B cell (primary cell): ENCODE measurements around the gene ARMH3. TPM values are rescaled to one million over a fixed set of nuclear protein-coding genes. Genes with fewer than 3 reads are reported as not detected.

Experiments
- ATAC-seq: fragments of 200-7000 bp; cut with Tn5 transposase; one replicate; pipeline ENCODE4 v1.10.0; 2021; ENCODE audit warnings: low read depth, mild to moderate bottlenecking, moderate number of reproducible peaks, moderate library complexity
- CTCF ChIA-PET: fragments of 350-600 bp; sonication (Branson Sonifier 250); formaldehyde crosslinking; loops from one replicate; lab custom pipeline; 2021; ENCODE audit warnings: antibody characterized with exemption, inconsistent platforms; lab: Charles Lee
- POLR2A ChIA-PET: fragments of 350-600 bp; sonication (Branson Sonifier 250); formaldehyde crosslinking; loops from one replicate; lab custom pipeline; 2021; ENCODE audit warnings: antibody characterized with exemption; lab: Charles Lee
- DNase-seq: peaks from one replicate; pipeline ENCODE4 v3.0.0; 2013
- H2AFZ ChIP-seq: 2 replicates; pipeline ENCODE4 v1.6.1; 2012; ENCODE audit warnings: mild to moderate bottlenecking, low read depth, low read length; ENCODE audit not compliant: insufficient read depth, poor library complexity, severe bottlenecking
- H3K27ac ChIP-seq, 2 donors: 1 replicate in 1 of 2; 2 replicates in 1 of 2; pipeline ENCODE4 v1.5.1; 2012 to 2013; ENCODE audit warnings: low read length in 2 of 2, mild to moderate bottlenecking in 2 of 2, moderate library complexity in 1 of 2
- H3K27me3 ChIP-seq, 4 experiments: fragments of 200-600 bp in 1 of 4; sonication (generic) in 1 of 4; replicated peaks in 1 of 4; 1 replicate in 2 of 4; 2 replicates in 2 of 4; pipeline versions ENCODE4 v1.6.1 to v1.7.0; 2013 to 2016; ENCODE audit warnings: low read length in 3 of 4, mild to moderate bottlenecking in 2 of 4, mixed read lengths in 1 of 4, moderate library complexity in 1 of 4; ENCODE audit not compliant: insufficient read depth in 4 of 4, control insufficient read depth in 3 of 4; ENCODE audit errors: control extremely low read depth in 1 of 4
- H3K36me3 ChIP-seq, 2 experiments: replicated peaks in 1 of 2; 1 replicate in 1 of 2; 2 replicates in 1 of 2; pipeline versions ENCODE4 v1.6.1 to v1.7.1; 2013; ENCODE audit warnings: low read length in 1 of 2; ENCODE audit not compliant: insufficient read depth in 2 of 2, control insufficient read depth in 1 of 2; ENCODE audit errors: control extremely low read depth in 1 of 2, extremely low read depth in 1 of 2
- H3K4me1 ChIP-seq, 2 donors: fragments of 200-600 bp in 1 of 2; sonication (generic) in 1 of 2; 1 replicate in 1 of 2; 2 replicates in 1 of 2; pipeline versions ENCODE4 v1.5.1 to v1.6.1; 2013 to 2017; ENCODE audit warnings: low read length in 2 of 2; ENCODE audit not compliant: control insufficient read depth in 2 of 2, insufficient read depth in 2 of 2
- H3K4me2 ChIP-seq: replicated peaks from 2 replicates; pipeline ENCODE3; 2012; ENCODE audit warnings: mild to moderate bottlenecking, low read depth, low read length; ENCODE audit not compliant: poor library complexity, severe bottlenecking
- H3K4me3 ChIP-seq, 5 experiments: fragments of 200-600 bp in 1 of 5; sonication (generic) in 1 of 5; 1 replicate in 3 of 5; 2 replicates in 2 of 5; pipeline versions ENCODE4 v1.5.1 to v1.7.0; 2011 to 2016; ENCODE audit warnings: low read length in 4 of 5, mild to moderate bottlenecking in 4 of 5, low read depth in 2 of 5, control low read depth in 1 of 5, moderate library complexity in 1 of 5; ENCODE audit not compliant: insufficient read depth in 1 of 5; ENCODE audit errors: control extremely low read depth in 1 of 5, extremely low read depth in 1 of 5
- H3K79me2 ChIP-seq: fragments of 200-600 bp; sonication (generic); one replicate; pipeline ENCODE4 v1.6.0; 2016; ENCODE audit warnings: low read length; ENCODE audit not compliant: control insufficient read depth, insufficient read depth
- H3K9ac ChIP-seq: fragments of 200-600 bp; sonication (generic); 2 replicates; pipeline ENCODE4 v1.6.1; 2017; ENCODE audit warnings: mild to moderate bottlenecking, low read length, moderate library complexity
- H3K9me3 ChIP-seq, 3 donors: one replicate each; pipeline versions ENCODE4 v1.6.1 to v1.7.1; 2013; ENCODE audit warnings: low read length in 2 of 3; ENCODE audit not compliant: control insufficient read depth in 2 of 3, insufficient read depth in 1 of 3; ENCODE audit errors: control extremely low read depth in 1 of 3
- H4K20me1 ChIP-seq: 2 replicates; pipeline ENCODE4 v1.6.0; 2012; ENCODE audit warnings: mild to moderate bottlenecking, low read length; ENCODE audit not compliant: insufficient read depth, control insufficient read depth, poor library complexity, severe bottlenecking
- H3K27ac Mint-ChIP-seq: one replicate; pipeline ENCODE4 v1.8.0; 2021; ENCODE audit warnings: mixed read lengths
- H3K27me3 Mint-ChIP-seq: one replicate; pipeline ENCODE4 v1.8.0; 2021; ENCODE audit warnings: mixed read lengths
- H3K4me1 Mint-ChIP-seq: one replicate; pipeline ENCODE4 v1.8.0; 2021; ENCODE audit warnings: mixed read lengths
- H3K4me3 Mint-ChIP-seq: one replicate; pipeline ENCODE4 v1.8.0; 2021; ENCODE audit warnings: mixed read lengths
- H3K9me3 Mint-ChIP-seq: one replicate; pipeline ENCODE4 v1.8.0; 2022; ENCODE audit warnings: mixed read lengths; ENCODE audit not compliant: insufficient read depth
- CTCF ChIP-seq: fragments of 200-600 bp; IDR thresholded peaks from one replicate; pipeline ENCODE4 v1.8.0; 2022; ENCODE audit warnings: antibody characterized with exemption, mild to moderate bottlenecking
- EZH2 ChIP-seq: IDR thresholded peaks from 2 replicates; pipeline ENCODE4 v1.6.1; 2012; ENCODE audit warnings: borderline replicate concordance, low read depth, mild to moderate bottlenecking, moderate library complexity, low read length; ENCODE audit not compliant: insufficient read depth, poor library complexity, severe bottlenecking
- WGBS: methylation state at CpG from one replicate; pipeline ENCODE4 v1.1.5; 2013; ENCODE audit warnings: missing lambda C conversion rate; ENCODE audit not compliant: insufficient coverage; 5-methylcytosine and 5-hydroxymethylcytosine counted together
- intact Hi-C: fragments of 100-400 bp; cut with micrococcal nuclease; formaldehyde crosslinking; loops from one replicate; pipeline ENCODE4 v1.10.0; 2022
- polyA plus RNA-seq: library from polyadenylated mRNA; depleted of rRNA; stranded (reverse); fragments of >200 nt; gene quantifications from 2 replicates; pipeline ENCODE4 v1.2.3, GENCODE V29; 2012
- total RNA-seq, 2 donors: library from RNA; stranded (reverse); fragments of 120-200 nt in 1 of 2; gene quantifications; 1 replicate in 1 of 2; 2 replicates in 1 of 2; pipeline versions ENCODE4 v1.2.3 to v1.2.4, GENCODE V29; 2013 to 2022

The ARMH3 gene
- total and polyA plus RNA-seq, 2 donors (not counting 1 experiment from before 2014, with no cell fraction given) = 33.4 to 40.7 TPM

GRCh38 chr10:101858723-101859500 is 197.1 kb downstream of the ARMH3 start:
- 88% methylated on average over 1 of the region's 3 CpGs for WGBS
- Mint-ChIP-seq H3K4me3 (peak overlapping the region; percentile 35), H3K4me1 (peaks cover 21% of the 10 kb centered on the region), H3K27me3 (no peaks in the 10 kb centered on the region), H3K9me3 (peaks cover 3% of the 10 kb centered on the region), H3K27ac (peak overlapping the region; percentile 73)
- H3K9me3 ChIP-seq = peaks cover 3 to 10% (median 5%) of the 10 kb centered on the region in 3 donors
- H3K4me3 ChIP-seq = no peak overlapping the region
- POLR2A ChIA-PET = no interaction called here
- CTCF ChIA-PET = interaction anchor here (0.5 to 4.8 kb wide), 5 partner anchors 10 to 151 kb away, joined by 3 to 48 read pairs (median 4); no protein-coding TSS in a partner anchor
- peaks cover 44% of the 10 kb centered on the region for H3K79me2 ChIP-seq
- no peak overlapping the region for H2AFZ ChIP-seq
- peak overlapping the region; percentile 47 to 52 for H3K27ac ChIP-seq
- ATAC-seq (no peak), DNase-seq (no peak)
- H4K20me1 ChIP-seq = peaks cover 24% of the 10 kb centered on the region
- H3K4me1 ChIP-seq = peaks cover 10 to 14% of the 10 kb centered on the region in 2 donors
- peaks cover 0 to 1% of the 10 kb centered on the region in 2 experiments for H3K36me3 ChIP-seq
- TF ChIP-seq EZH2 = no peak
- no peak for TF ChIP-seq CTCF
- no peaks in the 10 kb centered on the region for H3K27me3 ChIP-seq
- peak overlapping the region; percentile 8 for H3K9ac ChIP-seq
- intact Hi-C loops = no loop called here
- peak overlapping the region; percentile 13 for H3K4me2 ChIP-seq
